Osteocyte (in vitro differentiated cells): ENCODE measurements around the gene PREP. TPM values are rescaled to one million over a fixed set of nuclear protein-coding genes. Genes with fewer than 3 reads are reported as not detected.

Experiments
- DNase-seq: peaks from one replicate; pipeline ENCODE4 v3.0.0; 2021; ENCODE audit warnings: mixed read lengths; ENCODE audit not compliant: unreplicated experiment; ENCODE audit errors: extremely low spot score
- H3K27ac Mint-ChIP-seq: one replicate; pipeline ENCODE4 v1.8.0; 2021; ENCODE audit warnings: mild to moderate bottlenecking, mixed read lengths; ENCODE audit not compliant: unreplicated experiment
- H3K27me3 Mint-ChIP-seq: one replicate; pipeline ENCODE4 v1.8.0; 2021; ENCODE audit warnings: mixed read lengths; ENCODE audit not compliant: unreplicated experiment
- H3K36me3 Mint-ChIP-seq: one replicate; pipeline ENCODE4 v1.8.0; 2021; ENCODE audit warnings: mixed read lengths; ENCODE audit not compliant: unreplicated experiment
- H3K4me1 Mint-ChIP-seq: one replicate; pipeline ENCODE4 v1.8.0; 2021; ENCODE audit warnings: mixed read lengths; ENCODE audit not compliant: unreplicated experiment
- H3K4me3 Mint-ChIP-seq: one replicate; pipeline ENCODE4 v1.8.0; 2021; ENCODE audit warnings: mild to moderate bottlenecking, moderate library complexity, mixed read lengths; ENCODE audit not compliant: unreplicated experiment
- H3K9me3 Mint-ChIP-seq: one replicate; pipeline ENCODE4 v1.8.0; 2021; ENCODE audit warnings: mixed read lengths; ENCODE audit not compliant: unreplicated experiment
- CTCF ChIP-seq: fragments of 200-600 bp; sonication (generic); IDR thresholded peaks from 2 replicates; pipeline ENCODE4 v1.5.0; 2021; ENCODE audit warnings: antibody characterized with exemption, mild to moderate bottlenecking, moderate library complexity
- total RNA-seq: library from RNA; stranded (reverse); gene quantifications from 2 replicates; pipeline ENCODE4 v1.2.1, GENCODE V29; 2021

The PREP gene
- total RNA-seq, 1 donor from 2014 or later, result 36.9 TPM

- H3K36me3 Mint-ChIP-seq, result peaks cover 31% of the 10 kb centered on the region
- H3K4me1 Mint-ChIP-seq, result peaks cover 25% of the 10 kb centered on the region
These were observed 85.0 kb downstream of the PREP start for GRCh38 chr6:105317607-105318533.

GRCh38 chr6:105313211-105313610 lies 89.7 kb downstream of the PREP start:
- no peak for DNase-seq
- no peaks in the 10 kb centered on the region for H3K9me3 Mint-ChIP-seq
- TF ChIP-seq CTCF, result no peak
- peaks cover 4% of the 10 kb centered on the region for H3K4me1 Mint-ChIP-seq
- no peak overlapping the region for H3K4me3 Mint-ChIP-seq
- H3K27me3 Mint-ChIP-seq, result no peaks in the 10 kb centered on the region
- H3K36me3 Mint-ChIP-seq, result peaks cover 29% of the 10 kb centered on the region
- no peak overlapping the region for H3K27ac Mint-ChIP-seq

More at GRCh38 chr6:105317607-105318533, 85.0 kb downstream of the PREP start:
- H3K4me3 Mint-ChIP-seq, result no peak overlapping the region
- no peak for DNase-seq
- H3K27ac Mint-ChIP-seq, result no peak overlapping the region
- peak; percentile 31 for TF ChIP-seq CTCF
- H3K9me3 Mint-ChIP-seq, result no peaks in the 10 kb centered on the region
- no peaks in the 10 kb centered on the region for H3K27me3 Mint-ChIP-seq

- Mint-ChIP-seq H3K27ac (no peak overlapping the region), H3K27me3 (no peaks in the 10 kb centered on the region), H3K4me1 (no peaks in the 10 kb centered on the region), H3K36me3 (peaks cover 19% of the 10 kb centered on the region), H3K4me3 (no peak overlapping the region), H3K9me3 (no peaks in the 10 kb centered on the region)
- no peak for DNase-seq
- no peak for TF ChIP-seq CTCF
These were observed 91.9 kb downstream of the PREP start for GRCh38 chr6:105310947-105311346.

- no peak for TF ChIP-seq CTCF
- no peak for DNase-seq
- Mint-ChIP-seq H3K4me3 (no peak overlapping the region), H3K9me3 (no peaks in the 10 kb centered on the region), H3K27ac (no peak overlapping the region), H3K36me3 (peaks cover 14% of the 10 kb centered on the region), H3K27me3 (no peaks in the 10 kb centered on the region), H3K4me1 (no peaks in the 10 kb centered on the region)
These were observed 92.5 kb downstream of the PREP start for GRCh38 chr6:105310371-105310770.

- H3K27ac Mint-ChIP-seq, result no peak overlapping the region
- H3K9me3 Mint-ChIP-seq, result no peaks in the 10 kb centered on the region
- H3K27me3 Mint-ChIP-seq, result no peaks in the 10 kb centered on the region
- H3K36me3 Mint-ChIP-seq, result peaks cover 15% of the 10 kb centered on the region
- H3K4me3 Mint-ChIP-seq, result no peak overlapping the region
- no peak for DNase-seq
- no peak for TF ChIP-seq CTCF
- H3K4me1 Mint-ChIP-seq, result no peaks in the 10 kb centered on the region
These were observed 94.0 kb downstream of the PREP start for GRCh38 chr6:105308840-105309239.
